A673 (cell line): ENCODE results near the gene BHLHE23.

Experiments
- EZH2 ChIP-seq: fragments of 200-600 bp; sonication (generic); IDR thresholded peaks from 2 replicates; pipeline ENCODE4 v1.6.1; 2017; ENCODE audit warnings: borderline replicate concordance, low read depth, mild to moderate bottlenecking, mixed read lengths, antibody characterized with exemption, low read length; ENCODE audit not compliant: poor library complexity, severe bottlenecking
- TF ChIP-seq, protein P1 (sequence below): fragments of 300-800, 200-600 bp; sonication (generic); conservative IDR thresholded peaks from 2 replicates; pipeline ENCODE4 v1.5.1; 2017; ENCODE audit warnings: low read depth, mild to moderate bottlenecking, antibody characterized with exemption, low read length, moderate library complexity, mixed read lengths

GRCh38 chr20:62990306-62990825, 16.4 kb downstream of the BHLHE23 start:
- TF ChIP-seq, protein P1, sequence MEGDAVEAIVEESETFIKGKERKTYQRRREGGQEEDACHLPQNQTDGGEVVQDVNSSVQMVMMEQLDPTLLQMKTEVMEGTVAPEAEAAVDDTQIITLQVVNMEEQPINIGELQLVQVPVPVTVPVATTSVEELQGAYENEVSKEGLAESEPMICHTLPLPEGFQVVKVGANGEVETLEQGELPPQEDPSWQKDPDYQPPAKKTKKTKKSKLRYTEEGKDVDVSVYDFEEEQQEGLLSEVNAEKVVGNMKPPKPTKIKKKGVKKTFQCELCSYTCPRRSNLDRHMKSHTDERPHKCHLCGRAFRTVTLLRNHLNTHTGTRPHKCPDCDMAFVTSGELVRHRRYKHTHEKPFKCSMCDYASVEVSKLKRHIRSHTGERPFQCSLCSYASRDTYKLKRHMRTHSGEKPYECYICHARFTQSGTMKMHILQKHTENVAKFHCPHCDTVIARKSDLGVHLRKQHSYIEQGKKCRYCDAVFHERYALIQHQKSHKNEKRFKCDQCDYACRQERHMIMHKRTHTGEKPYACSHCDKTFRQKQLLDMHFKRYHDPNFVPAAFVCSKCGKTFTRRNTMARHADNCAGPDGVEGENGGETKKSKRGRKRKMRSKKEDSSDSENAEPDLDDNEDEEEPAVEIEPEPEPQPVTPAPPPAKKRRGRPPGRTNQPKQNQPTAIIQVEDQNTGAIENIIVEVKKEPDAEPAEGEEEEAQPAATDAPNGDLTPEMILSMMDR = no peak
- no peak for TF ChIP-seq EZH2
